ENCODE results near the gene IL20RA. TPM values are rescaled to one million over a fixed set of nuclear protein-coding genes. Genes with fewer than 3 reads are reported as not detected.
"Not testable (repeated sequence)": the region's sequence is repeated elsewhere in the genome, so short reads cannot be mapped to it uniquely, and the experiment has no call there.

Gene IL20RA
- total RNA-seq, 2 experiments from 2014 or later = not detected

DNA sequence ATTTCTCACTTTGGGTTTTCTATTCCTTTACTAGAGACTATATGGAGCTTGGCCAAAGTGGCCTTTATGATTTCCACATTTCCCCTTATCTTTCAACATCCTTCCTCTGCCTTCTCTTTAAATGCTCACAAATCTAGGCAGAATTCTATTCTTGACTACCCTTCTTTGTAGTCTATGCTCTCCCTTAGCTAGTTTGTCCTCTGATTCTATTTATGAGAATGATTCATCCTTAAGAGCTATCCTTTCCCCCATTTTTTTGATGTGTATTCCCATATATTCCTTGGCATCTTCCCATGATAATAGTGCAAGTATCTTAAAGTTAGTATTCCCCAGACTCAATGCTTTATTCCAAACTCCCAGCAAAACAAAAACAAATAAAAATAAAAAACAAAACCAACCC lies 53.1 kb downstream of the IL20RA start:
- DNase-seq = no peak
- H3K36me3 Mint-ChIP-seq (ENCODE audit: low read depth) = no peaks in the 10 kb centered on the region
- peaks cover 72% of the 10 kb centered on the region for H3K27me3 Mint-ChIP-seq
- ChIA-PET POLR2A (no interaction called here), CTCF (no interaction called here)
- H3K4me1 Mint-ChIP-seq = peaks cover 8% of the 10 kb centered on the region
- no peak overlapping the region for H3K4me3 Mint-ChIP-seq
- H3K9me3 Mint-ChIP-seq = no peaks in the 10 kb centered on the region
- no peak overlapping the region for H3K27ac Mint-ChIP-seq

DNA sequence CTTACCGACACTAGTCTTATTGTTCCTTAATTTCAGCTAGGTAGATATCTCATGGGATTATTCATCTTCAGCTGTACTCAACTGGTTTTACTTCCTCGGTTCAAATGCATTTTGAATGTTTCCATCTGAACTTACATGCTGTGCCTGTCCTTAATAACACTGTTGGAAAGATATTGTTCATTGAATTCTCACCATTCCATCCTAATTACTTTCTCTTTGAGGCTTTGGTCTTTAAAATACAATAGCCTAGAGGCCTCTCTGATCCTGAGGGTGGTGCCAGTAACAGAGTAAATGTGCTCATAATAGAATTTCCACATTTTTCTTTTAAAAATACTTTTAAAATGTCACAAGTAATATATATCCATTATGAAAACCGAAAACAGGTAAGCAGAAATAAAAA lies 54.0 kb downstream of the IL20RA start:
- Mint-ChIP-seq H3K27me3 (peaks cover 73% of the 10 kb centered on the region), H3K4me3 (no peak overlapping the region), H3K36me3 (ENCODE audit: low read depth) (no peaks in the 10 kb centered on the region), H3K9me3 (no peaks in the 10 kb centered on the region), H3K4me1 (peaks cover 8% of the 10 kb centered on the region), H3K27ac (no peak overlapping the region)
- CTCF ChIA-PET = no interaction called here
- no peak for DNase-seq
- POLR2A ChIA-PET = no interaction called here

DNA sequence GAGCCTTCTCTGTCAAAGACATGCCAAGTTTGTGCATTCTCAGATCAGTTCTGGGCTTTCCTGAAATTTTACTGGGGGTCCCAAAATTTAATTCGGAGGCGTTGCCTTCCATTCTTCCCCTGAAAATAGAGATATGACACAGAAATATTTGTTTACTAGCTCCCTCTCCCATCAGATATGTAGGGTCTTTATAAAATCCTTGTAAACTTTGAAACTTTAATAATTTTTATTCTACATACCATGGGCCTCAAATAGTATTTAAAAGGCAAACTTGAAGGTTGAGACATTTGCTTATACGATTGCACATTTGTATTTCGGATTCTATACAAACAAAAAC lies 54.6 kb downstream of the IL20RA start:
- Mint-ChIP-seq H3K36me3 (ENCODE audit: low read depth) (no peaks in the 10 kb centered on the region), H3K9me3 (no peaks in the 10 kb centered on the region), H3K4me1 (peaks cover 8% of the 10 kb centered on the region), H3K27me3 (peaks cover 72% of the 10 kb centered on the region), H3K4me3 (no peak overlapping the region), H3K27ac (no peak overlapping the region)
- CTCF ChIA-PET = no interaction called here
- DNase-seq = no peak
- POLR2A ChIA-PET = no interaction called here

DNA sequence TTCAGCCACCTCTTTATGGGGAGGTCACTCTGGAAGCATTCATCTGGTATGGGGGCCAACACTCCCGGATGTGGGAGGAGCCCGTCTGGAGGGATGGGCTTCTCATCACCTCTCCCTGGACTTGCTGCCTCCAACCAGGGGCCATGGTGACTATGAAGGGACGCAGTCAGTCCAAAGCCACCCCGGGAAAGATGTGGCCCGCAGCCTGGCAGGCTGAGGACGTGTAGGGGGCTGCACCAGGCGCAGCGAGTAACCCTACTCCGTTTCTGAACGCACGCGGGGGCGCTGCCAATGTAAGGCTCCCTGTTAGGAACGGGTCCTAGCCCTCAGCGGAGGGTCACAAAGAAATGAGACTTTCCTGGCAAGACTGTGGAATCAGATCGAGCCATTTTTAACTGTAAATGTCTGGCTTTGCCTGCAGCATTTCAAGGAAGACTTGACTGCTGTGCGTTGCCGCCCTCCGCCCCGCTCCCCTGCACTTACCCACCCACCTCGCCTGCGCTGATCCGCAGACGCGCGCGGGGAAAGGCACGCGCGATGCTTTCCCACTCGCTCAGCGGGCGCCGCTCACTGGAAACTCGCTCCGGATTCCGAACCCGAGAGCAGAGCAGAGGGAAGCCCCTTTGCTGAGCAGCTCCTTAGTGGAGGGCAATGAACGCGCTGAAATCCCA lies 55.1 kb downstream of the IL20RA start:
- H3K27me3 Mint-ChIP-seq = peaks cover 68% of the 10 kb centered on the region
- no peak overlapping the region for H3K4me3 Mint-ChIP-seq
- CTCF ChIA-PET = no interaction called here
- POLR2A ChIA-PET = no interaction called here
- DNase-seq = no peak
- no peaks in the 10 kb centered on the region for H3K9me3 Mint-ChIP-seq
- no peak overlapping the region for H3K27ac Mint-ChIP-seq
- peaks cover 8% of the 10 kb centered on the region for H3K4me1 Mint-ChIP-seq
- no peaks in the 10 kb centered on the region for H3K36me3 Mint-ChIP-seq (ENCODE audit: low read depth)

DNA sequence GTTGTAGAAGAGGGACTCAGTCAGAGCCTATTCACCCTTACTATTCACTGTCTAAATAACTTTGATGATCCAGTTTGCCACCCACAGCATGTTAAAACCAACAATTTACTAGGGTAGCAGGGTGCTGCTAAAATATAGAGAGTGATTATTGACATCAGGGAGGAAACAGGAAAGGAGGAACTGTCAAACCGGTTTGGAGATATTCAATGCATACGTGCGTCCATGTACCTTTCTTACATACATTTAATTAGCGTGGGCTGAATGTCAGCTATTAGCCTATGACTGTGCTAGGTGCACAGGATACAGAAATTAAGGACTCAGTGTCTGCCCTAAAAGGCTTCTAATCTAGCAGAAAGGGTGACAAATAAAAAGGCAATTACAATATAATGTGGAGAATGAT lies 57.2 kb downstream of the IL20RA start:
- H3K36me3 Mint-ChIP-seq (ENCODE audit: low read depth) = no peaks in the 10 kb centered on the region
- H3K9me3 Mint-ChIP-seq = no peaks in the 10 kb centered on the region
- no peak overlapping the region for H3K4me3 Mint-ChIP-seq
- ChIA-PET POLR2A (no interaction called here), CTCF (no interaction called here)
- no peak overlapping the region for H3K27ac Mint-ChIP-seq
- H3K27me3 Mint-ChIP-seq = peaks cover 63% of the 10 kb centered on the region
- H3K4me1 Mint-ChIP-seq = peaks cover 8% of the 10 kb centered on the region
- no peak for DNase-seq

DNA sequence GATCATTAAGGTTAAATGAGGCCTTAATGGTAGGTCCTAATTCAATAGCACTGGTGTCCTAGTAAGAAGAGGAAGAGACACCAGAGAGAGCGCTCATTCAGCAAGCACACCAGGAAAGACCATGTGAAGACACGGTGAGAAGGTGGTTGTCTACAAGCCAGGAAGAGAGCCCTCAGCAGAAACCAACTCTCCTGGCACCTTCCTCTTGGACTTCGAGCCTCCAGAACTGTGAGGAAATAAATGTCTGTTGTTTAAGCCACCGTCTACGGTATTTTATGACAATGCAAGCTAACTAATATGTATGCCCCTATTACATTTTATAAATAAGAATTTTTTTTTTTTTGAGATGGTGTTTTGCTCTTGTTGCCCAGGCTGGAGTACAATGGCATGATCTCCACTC lies 59.3 kb downstream of the IL20RA start:
- Mint-ChIP-seq H3K4me1 (peaks cover 5% of the 10 kb centered on the region), H3K27me3 (peaks cover 50% of the 10 kb centered on the region), H3K27ac (no peak overlapping the region), H3K9me3 (no peaks in the 10 kb centered on the region), H3K36me3 (ENCODE audit: low read depth) (no peaks in the 10 kb centered on the region), H3K4me3 (no peak overlapping the region)
- ChIA-PET CTCF (no interaction called here), POLR2A (no interaction called here)
- no peak for DNase-seq

DNA sequence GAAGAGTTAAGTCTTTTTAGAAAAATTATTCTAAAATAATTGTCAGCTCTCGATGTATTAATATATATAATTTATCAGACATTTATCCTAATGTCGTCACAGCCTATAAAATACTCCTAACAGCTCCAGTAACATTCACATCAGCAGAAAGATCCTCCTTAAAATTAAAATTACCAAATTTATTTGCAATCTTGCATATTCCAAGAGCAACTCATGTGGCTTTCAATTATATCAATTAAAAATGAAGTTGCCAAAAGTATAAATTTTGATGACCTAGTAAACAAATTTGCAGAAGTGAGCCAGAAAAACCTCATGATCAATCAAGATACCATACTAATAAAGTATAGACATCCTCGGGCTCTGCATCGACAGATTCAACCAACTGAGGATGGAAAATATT lies 60.2 kb downstream of the IL20RA start:
- Mint-ChIP-seq H3K27ac (no peak overlapping the region), H3K9me3 (no peaks in the 10 kb centered on the region), H3K4me1 (peaks cover 5% of the 10 kb centered on the region), H3K27me3 (peaks cover 48% of the 10 kb centered on the region), H3K36me3 (ENCODE audit: low read depth) (no peaks in the 10 kb centered on the region), H3K4me3 (no peak overlapping the region)
- CTCF ChIA-PET = no interaction called here
- POLR2A ChIA-PET = no interaction called here
- DNase-seq = no peak

DNA sequence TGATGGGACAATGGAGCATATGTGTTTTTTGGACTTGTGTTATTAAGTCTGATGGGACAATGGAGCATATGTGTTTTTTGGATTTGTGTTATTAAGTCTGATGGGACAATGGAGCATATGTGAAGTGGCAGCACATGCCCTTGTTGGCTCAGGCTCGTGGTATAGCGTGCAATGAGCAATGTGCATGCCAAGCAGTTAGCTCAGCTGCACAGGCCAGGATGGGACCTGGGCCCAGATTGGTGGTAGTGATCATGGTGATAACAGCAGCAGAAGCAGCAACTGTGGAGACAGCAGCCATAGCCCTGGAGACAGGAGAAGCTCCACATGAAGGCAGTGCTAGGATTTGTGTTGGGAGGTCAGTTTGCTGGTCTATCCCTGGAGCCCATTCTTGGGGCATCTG lies 61.1 kb downstream of the IL20RA start:
- H3K4me3 Mint-ChIP-seq = no peak overlapping the region
- DNase-seq = no peak
- H3K4me1 Mint-ChIP-seq = no peaks in the 10 kb centered on the region
- no peak overlapping the region for H3K27ac Mint-ChIP-seq
- ChIA-PET CTCF (no interaction called here), POLR2A (no interaction called here)
- H3K36me3 Mint-ChIP-seq (ENCODE audit: low read depth) = no peaks in the 10 kb centered on the region
- no peaks in the 10 kb centered on the region for H3K9me3 Mint-ChIP-seq
- peaks cover 44% of the 10 kb centered on the region for H3K27me3 Mint-ChIP-seq

DNA sequence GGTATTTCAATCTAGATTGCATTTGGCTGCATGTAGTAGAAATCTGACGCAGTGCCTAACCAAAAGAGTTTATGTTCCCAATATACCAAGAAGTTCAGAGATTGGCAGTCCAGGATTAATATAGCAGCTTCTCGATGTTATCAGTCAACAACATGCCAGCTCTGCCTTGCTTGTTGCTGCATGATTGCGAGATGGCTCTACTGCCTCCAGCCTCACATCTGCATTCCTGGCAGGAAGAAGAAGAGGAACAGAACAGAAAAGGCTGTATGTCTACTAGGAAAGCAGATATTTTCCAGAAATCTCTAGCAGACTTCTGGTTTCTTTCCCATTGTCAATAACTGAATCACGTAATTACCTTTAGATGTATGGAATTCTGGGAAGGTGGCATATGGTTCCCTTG lies 61.8 kb downstream of the IL20RA start:
- Mint-ChIP-seq H3K4me1 (no peaks in the 10 kb centered on the region), H3K27me3 (peaks cover 37% of the 10 kb centered on the region), H3K36me3 (ENCODE audit: low read depth) (no peaks in the 10 kb centered on the region), H3K9me3 (no peaks in the 10 kb centered on the region), H3K27ac (no peak overlapping the region), H3K4me3 (no peak overlapping the region)
- POLR2A ChIA-PET = no interaction called here
- CTCF ChIA-PET = no interaction called here
- no peak for DNase-seq

DNA sequence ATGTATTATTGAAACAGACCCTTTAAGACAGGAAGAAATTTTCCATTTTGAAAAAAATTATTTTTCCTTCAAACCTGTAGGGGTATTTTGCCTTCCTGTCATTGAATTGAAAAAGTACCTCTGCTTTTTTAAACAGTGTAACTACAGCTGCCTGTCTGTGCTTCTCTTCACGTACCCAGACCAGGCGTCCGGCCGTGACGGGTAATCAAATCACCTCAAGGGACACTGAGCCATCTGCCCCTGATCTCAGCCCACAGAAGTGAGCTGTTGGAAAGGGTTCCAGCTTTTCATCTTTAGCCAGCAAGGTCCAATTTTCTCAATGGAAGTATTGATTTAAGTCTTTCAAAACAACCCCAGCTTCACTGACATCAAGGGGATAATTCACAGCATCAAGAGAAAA lies 64.7 kb downstream of the IL20RA start:
- no peak for DNase-seq
- no peaks in the 10 kb centered on the region for H3K9me3 Mint-ChIP-seq
- H3K36me3 Mint-ChIP-seq (ENCODE audit: low read depth) = no peaks in the 10 kb centered on the region
- H3K4me3 Mint-ChIP-seq = no peak overlapping the region
- no peaks in the 10 kb centered on the region for H3K4me1 Mint-ChIP-seq
- CTCF ChIA-PET = interaction anchor here (1.5 kb wide), 1 partner anchor 11 kb away, joined by 3 read pairs; no protein-coding TSS in a partner anchor
- peaks cover 27% of the 10 kb centered on the region for H3K27me3 Mint-ChIP-seq
- no peak overlapping the region for H3K27ac Mint-ChIP-seq
- POLR2A ChIA-PET = no interaction called here

DNA sequence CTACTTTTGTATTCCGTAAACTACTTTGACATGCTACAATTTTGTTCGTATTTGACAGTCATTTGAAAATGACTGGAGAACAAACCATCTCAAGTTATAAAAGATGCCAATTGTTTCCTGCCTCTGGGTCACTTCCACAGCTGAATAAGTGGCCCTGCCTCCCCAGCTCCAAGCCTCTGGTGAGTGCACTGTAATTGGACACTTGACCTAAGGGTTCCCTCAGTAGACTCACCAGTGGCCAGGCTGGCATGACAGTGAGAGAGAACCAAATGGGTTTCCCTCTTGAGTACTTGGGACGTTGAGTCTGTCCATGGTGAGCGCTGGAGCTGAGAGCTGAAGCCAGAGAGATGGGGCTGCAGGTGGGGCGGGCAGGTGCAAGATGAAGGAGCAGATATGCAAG lies 65.6 kb downstream of the IL20RA start:
- CTCF ChIA-PET = no interaction called here
- Mint-ChIP-seq H3K4me1 (no peaks in the 10 kb centered on the region), H3K27ac (no peak overlapping the region), H3K9me3 (no peaks in the 10 kb centered on the region), H3K36me3 (ENCODE audit: low read depth) (no peaks in the 10 kb centered on the region), H3K27me3 (peaks cover 27% of the 10 kb centered on the region), H3K4me3 (no peak overlapping the region)
- POLR2A ChIA-PET = no interaction called here
- no peak for DNase-seq

DNA sequence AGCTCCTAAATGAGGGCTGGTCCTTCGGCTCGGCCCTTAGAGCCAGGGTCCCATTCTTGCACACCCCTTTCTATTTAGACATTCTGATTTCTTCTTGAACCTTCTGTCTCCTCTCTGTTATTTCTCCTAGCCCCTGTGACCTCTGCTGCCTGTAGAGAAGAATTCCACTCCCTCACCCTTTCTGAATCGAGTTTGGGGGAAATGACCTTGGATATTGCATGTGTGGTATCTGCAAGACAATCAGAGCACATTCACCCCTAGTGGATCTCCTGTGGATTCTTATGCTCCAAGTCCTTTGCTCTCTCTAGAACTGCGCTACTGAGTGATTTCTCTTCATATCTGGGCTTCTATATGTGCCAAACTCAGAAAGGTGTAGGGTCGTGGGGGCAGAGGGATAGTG lies 67.7 kb downstream of the IL20RA start:
- Mint-ChIP-seq H3K4me1 (no peaks in the 10 kb centered on the region), H3K27ac (no peak overlapping the region), H3K4me3 (no peak overlapping the region), H3K36me3 (ENCODE audit: low read depth) (no peaks in the 10 kb centered on the region), H3K9me3 (no peaks in the 10 kb centered on the region), H3K27me3 (peaks cover 24% of the 10 kb centered on the region)
- ChIA-PET POLR2A (no interaction called here), CTCF (no interaction called here)
- no peak for DNase-seq

DNA sequence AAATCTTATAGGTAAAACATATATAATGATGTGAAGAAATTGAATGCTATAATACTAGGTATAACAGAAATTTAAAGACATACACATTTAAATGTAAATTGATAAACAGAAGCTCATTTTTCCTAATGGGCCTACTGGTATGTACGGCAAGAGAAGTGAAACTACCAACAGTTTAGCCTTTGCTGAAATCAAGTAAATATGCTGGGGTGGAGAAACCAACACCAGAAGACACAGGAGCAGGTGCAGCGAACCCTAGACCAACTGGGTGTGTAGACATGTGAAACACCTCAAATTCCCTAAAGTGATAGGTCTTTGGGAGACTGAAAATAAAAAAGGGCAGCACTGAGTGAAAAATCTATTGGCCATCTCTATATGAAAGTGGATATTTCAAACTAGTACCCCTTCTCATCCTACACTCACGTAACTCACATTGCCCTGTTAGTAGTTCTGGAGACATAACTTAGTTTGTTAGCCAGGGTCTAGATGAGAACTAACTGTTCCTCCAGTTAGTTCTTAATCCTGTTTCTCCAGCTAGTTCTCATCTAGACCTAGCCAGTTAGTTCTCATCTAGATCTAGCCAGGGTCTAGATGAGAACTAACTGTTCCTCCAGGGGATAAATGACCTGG lies 69.6 kb downstream of the IL20RA start:
- ChIA-PET CTCF (no interaction called here), POLR2A (no interaction called here)
- no peaks in the 10 kb centered on the region for H3K36me3 Mint-ChIP-seq (ENCODE audit: low read depth)
- no peak overlapping the region for H3K4me3 Mint-ChIP-seq
- H3K27me3 Mint-ChIP-seq = peaks cover 27% of the 10 kb centered on the region
- no peak for DNase-seq
- no peaks in the 10 kb centered on the region for H3K4me1 Mint-ChIP-seq
- H3K27ac Mint-ChIP-seq = no peak overlapping the region
- no peaks in the 10 kb centered on the region for H3K9me3 Mint-ChIP-seq

DNA sequence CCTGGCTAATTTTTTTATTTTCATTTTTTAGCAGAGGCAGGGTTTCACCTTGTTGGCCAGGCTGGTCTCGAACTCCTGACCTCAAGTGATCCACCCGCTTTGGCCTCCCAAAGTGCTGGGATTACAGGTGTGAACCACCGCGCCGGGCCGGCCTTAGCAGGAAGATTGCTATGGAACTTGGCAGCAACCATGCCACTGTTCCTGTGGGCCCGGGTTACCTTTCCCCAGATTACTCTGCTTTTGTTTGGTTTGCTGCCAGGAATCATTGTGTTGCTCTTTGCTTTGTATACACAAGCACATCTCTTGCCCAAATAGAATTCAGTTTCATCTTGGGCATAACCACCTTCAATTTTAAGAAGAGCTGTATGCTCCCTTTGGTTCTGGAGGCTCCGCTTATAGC lies 71.0 kb downstream of the IL20RA start:
- CTCF ChIA-PET, POLR2A ChIA-PET: not testable (repeated sequence)

More for the DNA sequence above, 71.0 kb downstream of the IL20RA start:
- H3K4me3 Mint-ChIP-seq; H3K36me3 Mint-ChIP-seq (ENCODE audit: low read depth); DNase-seq; H3K27ac Mint-ChIP-seq; H3K4me1 Mint-ChIP-seq; H3K9me3 Mint-ChIP-seq: not testable (repeated sequence)
- H3K27me3 Mint-ChIP-seq = peaks cover 21% of the 10 kb centered on the region

Data from activated CD4-positive, alpha-beta memory T cell treated with anti-CD3 and anti-CD28 coated beads, Interleukin-2, amount 10 ng/mL, durations not matched to agents 7 days and 5 days (primary cell).